Measurements from ENCODE around the gene PIK3C2G.

DNA sequence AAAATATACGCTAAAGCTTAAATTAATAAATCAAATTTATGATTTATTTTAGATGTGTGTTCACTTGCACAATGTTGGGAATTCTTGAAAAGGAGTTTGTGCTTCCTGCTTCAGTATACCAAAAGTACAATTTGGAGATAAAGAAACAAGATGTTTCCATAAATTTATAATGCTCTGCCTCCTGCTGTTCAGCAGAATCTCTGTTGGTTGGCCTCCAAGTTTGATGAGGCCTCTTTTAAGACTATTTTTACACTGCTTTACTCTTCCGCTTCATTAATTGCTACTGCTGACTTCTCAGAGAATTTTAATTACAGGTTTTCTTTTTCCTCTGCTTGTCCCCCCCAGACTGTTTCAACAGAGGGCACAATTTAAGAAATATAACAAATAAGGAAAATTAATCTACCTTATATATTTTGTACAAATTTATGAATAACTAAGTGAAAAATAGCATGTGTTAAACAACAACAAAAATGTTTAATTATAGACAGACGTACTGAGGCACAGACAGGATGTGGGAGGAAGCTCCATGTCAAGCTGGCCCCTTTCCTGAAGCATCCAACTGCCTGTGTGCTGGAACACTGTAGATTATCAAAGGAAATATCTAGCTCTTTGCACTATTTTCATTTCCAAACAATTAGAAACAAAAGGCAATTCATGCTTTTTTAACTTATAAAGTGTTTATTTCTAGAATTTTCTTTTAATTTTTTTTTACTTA is 83.9 kb downstream of the PIK3C2G start:
- TF ChIP-seq, protein P1, sequence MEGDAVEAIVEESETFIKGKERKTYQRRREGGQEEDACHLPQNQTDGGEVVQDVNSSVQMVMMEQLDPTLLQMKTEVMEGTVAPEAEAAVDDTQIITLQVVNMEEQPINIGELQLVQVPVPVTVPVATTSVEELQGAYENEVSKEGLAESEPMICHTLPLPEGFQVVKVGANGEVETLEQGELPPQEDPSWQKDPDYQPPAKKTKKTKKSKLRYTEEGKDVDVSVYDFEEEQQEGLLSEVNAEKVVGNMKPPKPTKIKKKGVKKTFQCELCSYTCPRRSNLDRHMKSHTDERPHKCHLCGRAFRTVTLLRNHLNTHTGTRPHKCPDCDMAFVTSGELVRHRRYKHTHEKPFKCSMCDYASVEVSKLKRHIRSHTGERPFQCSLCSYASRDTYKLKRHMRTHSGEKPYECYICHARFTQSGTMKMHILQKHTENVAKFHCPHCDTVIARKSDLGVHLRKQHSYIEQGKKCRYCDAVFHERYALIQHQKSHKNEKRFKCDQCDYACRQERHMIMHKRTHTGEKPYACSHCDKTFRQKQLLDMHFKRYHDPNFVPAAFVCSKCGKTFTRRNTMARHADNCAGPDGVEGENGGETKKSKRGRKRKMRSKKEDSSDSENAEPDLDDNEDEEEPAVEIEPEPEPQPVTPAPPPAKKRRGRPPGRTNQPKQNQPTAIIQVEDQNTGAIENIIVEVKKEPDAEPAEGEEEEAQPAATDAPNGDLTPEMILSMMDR (IDR thresholded peaks at IDR 0.05) = no peak
- no peak for TF ChIP-seq POLR2A (IDR thresholded peaks at IDR 0.05; ENCODE audit: low read length)
- TF ChIP-seq MAFK (IDR thresholded peaks at IDR 0.05; ENCODE audit: partially characterized antibody) = no peak
- no peak for TF ChIP-seq HOXA7 (CRISPR knock-in tag; IDR thresholded peaks at IDR 0.05)
- no peak for TF ChIP-seq MAZ (IDR thresholded peaks at IDR 0.05; ENCODE audit: borderline replicate concordance, low read depth, low read length)
- TF ChIP-seq ZC3H11A (IDR thresholded peaks at IDR 0.05) = no peak
- TF ChIP-seq SMC3 (IDR thresholded peaks at IDR 0.05) = no peak
- no peak for TF ChIP-seq EP300 (IDR thresholded peaks at IDR 0.05)
